Measurements from ENCODE around the gene PNP.

Gene PNP

DNA sequence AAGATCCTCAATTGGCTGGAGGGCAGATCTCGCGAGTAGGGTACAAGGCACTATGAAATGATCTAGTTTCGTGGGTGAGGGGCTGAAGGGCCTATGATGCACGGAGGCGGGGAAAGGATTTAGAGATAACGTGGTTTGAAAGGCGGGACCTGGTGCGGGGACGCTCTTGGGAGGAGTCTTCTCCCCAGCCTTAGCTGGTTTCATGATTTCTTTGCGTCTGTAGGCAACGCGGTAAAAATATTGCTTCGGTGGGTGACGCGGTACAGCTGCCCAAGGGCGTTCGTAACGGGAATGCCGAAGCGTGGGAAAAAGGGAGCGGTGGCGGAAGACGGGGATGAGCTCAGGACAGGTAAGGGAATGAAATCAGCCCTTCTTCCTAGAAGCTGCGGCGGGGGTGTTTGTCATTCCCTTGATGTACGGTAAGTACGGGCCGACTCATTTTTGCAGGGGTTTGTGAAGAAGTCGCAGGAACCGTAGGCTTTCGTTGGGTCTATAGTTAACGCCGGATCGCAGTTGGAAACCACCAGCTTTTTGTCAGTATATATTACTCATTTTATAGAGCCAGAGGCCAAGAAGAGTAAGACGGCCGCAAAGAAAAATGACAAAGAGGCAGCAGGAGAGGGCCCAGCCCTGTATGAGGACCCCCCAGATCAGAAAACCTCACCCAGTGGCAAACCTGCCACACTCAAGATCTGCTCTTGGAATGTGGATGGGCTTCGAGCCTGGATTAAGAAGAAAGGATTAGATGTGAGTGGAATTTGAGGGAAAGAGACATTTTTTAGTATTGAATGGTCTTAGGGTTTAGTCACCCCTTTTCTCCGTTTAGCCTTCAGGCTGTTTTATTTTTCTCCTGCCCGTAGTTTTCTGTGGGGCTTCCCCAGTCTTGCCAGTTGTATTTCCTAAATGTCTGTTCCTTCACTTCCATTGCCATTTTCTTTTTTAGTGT is 13.6 kb upstream of the PNP start:
- no peak for FAIRE-seq

DNA sequence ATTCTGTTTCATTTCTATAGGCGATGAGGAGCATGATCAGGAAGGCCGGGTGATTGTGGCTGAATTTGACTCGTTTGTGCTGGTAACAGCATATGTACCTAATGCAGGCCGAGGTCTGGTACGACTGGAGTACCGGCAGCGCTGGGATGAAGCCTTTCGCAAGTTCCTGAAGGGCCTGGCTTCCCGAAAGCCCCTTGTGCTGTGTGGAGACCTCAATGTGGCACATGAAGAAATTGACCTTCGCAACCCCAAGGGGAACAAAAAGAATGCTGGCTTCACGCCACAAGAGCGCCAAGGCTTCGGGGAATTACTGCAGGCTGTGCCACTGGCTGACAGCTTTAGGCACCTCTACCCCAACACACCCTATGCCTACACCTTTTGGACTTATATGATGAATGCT is 12.2 kb upstream of the PNP start:
- FAIRE-seq, result no peak

DNA sequence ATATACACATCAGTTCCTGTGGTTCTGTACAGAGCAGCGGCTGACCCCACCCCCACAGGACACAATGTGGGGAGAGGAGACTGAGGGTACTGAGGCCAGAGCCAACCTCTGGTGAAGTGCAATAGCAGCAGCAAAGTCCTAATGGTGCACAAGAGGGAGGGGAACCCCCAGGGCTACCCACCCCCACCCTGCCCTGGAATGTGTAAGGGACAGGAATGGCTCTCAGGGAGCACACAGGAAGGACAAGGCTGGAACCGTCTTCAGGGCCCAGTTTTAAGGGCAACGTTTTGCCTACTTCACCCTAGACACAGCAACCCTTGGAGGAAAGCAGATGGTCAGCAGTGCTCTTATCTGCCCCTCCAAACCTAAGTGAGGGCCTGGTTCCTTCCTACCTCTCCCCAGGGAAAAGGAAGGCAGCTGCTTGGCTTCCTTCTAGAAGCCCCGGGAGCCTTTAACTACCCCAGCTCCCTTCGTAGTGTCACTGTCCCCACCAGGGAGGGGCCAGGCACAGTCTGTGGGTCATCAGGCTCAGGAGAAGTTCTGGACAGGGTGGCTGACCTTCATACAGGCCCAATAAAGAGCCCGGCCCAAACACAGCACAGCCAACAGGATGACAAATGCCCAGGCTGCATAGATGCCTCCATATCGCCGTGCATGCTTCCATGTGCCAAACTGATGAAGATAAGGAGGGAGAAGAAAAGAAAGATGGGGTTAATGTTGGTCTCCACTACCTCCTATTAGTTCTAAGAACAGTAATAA is 11.0 kb upstream of the PNP start:
- FAIRE-seq, result no peak

DNA sequence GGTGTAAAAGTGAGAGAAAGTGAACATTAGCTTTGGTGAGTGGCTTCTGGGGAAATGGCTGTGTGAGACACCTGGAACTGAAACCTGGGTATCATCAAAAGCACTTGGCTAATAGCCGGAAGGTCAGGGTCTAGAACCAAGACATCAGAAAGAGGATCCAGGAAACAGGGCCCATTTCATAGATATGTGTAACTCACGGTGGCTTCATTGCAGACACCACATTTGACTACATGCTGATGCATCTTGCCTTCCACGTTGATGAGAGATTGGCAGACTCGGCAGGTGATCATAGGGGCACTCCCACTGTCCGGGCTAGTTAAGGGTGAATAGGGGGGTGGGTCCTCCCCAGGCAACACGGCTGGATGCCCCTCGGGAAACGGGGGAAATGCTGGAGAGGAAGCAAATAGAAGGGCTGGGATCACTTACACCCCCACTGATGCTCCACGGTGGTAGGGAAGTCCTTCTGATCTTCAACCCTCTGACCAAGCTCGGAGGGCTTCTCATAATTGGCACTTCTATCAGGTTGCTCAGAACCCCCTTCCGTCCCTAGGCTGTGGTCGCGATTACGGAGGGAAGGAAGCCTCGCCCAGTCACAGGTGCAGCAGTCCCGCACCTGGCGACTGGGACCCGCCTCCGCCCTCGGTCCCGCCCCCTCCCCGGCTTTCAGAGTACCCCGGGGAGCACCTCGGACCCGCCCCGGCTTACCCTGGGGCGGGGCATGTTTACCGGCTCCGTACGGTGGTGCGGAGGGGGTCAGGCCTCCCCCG is 8.6 kb upstream of the PNP start:
- no peak for FAIRE-seq

DNA sequence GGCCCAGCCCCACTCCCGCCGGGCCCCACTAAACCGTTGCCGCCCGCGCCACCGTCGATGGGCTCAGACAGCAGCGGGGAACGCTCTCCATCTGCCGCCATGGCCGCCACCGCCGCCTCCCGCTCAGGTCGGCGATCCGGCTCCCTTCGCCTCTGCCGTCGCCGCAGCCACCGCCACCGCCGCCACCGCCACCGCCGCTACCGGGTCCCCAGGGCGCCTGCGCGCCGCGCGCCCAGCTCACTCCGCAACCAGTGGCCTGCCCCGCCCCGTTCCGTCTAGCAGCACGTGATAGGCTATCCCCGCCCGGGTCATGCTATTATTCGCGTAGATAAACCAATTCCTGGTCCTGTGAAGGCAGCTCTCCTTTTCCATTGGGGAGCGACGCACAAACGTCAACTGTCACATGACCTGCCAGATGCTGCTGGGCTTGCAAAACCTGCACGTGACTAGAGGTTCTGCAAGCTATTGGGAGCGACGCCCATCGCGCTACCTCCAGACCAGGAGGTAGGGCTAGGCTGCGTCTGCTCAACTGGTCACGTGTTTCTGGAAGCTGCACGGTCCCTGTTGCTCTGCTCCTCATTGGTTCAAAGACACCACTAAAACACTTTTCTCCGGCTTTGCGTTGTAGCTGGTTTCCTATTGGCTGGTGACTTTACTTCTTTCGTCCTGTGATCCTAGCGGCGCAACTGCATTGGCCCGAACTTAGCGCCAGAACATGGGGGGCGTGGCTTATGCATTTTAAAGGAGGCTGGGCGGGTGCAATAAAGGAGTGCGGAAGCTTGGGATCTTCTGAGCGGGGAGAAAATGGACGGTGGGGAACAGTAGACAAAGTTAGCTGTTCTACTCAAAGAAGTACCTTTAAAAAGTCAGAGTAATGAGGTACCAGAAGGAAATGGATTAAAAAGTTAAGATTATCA is 7.7 kb upstream of the PNP start, which contains the start of gene PIP4P1:
TSS of gene PIP4P1 (minus strand) at position 210 of the 917 bp plus-strand sequence. CDS start at position 101, 109 bp downstream.
- peak; percentile 98 for FAIRE-seq

DNA sequence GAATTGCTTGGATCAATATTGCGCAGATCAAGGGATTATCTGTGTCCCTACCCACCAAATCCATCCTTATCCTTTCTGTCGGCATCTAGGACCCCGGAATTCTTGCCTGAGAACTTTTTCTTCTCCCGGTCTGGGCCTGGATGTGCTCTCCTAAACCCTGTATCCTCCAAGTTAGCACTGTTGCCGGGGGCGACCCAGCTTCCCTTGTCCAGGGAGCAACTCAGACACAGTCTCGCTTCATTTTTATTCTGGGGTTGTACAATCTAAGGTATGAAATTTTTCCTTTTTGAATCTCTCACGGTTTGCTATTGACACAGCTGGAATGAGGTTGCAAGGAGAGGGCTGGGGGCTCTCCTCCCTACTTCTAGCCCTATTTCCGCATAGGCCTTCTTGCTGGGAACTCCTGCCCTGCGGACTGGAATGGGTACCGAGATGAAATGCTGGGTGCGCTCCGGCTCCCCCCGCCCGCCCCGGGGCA is 403 bp upstream of the PNP start:
- no peak for FAIRE-seq

DNA sequence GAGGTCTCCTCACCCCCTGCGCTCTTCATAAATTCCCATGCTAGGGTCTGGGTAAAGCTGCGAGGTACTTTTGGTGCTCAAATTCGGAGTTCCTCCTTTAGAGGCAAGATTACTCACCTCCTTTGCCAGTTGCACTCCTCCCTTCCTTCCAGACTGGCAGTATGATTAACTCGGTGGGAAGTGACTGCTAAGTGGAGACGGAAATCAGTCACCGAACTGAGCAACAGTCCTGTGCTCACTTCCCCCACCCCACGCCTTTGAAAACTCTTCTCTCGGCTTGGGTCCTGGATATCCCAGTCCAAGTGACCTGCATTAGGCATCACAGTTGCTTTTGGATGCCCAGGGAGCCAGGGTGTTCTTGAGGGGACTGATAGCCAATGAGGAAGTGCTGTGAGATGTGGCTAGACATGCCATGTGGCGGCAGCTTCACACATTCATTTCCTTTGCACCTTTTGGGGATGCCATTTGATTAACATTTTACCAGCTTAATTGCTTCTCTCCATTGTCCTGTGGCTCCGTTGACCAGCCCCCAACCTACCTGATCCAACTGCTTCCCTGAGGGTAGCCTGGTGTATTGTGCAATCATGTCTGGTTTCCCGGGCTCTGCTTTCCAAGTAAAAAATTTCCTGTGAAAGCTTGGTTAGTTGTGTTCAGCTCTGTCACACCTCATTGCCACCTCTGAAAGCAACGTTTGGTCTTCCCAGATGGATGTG is 840 bp downstream of the PNP start:
- FAIRE-seq, result no peak

DNA sequence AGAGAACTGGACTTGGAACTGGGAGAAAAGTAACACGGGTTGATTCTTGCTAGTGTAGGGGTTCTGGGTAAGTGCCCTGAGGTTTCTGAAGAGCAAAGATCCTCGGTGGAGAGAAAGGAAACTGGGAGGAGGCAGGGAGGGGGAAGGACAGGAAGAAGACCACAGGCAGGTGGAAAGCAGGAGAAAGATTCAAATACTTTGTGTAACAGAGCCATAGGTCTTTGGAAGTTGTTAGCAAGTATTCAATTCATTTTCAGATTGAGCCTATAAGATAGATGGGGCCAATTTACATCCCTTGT is 1.3 kb downstream of the PNP start:
- no peak for FAIRE-seq

DNA sequence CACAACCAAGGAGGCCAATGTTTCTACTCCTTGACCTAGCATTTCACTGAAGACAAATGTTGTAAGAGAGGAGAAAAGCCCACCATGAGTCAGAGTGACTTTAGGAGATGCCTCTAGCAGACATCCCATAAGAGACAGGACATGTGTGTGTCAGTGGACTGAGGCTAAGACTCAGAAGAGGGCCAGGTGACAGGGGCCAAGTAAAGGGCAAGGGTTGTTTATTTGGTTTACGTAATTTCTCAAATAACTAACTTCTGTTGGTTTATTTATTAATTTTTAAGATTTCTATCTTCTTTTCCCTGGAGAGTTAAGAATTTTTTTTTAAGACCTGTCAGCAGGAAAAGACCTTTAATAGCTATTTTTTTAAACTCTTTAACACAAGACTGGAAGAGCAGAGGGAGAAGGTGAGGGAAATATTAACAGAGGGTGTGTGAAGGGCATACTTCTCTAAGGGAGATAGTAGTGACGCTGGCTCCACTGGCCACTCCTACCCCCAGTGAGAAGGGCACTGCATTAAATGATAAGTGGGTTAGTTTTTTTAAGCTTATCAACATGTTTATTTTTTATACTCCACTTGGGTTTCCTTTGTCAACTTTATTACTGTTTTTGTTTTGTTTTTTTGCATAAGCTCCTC is 3.4 kb downstream of the PNP start:
- no peak for FAIRE-seq

DNA sequence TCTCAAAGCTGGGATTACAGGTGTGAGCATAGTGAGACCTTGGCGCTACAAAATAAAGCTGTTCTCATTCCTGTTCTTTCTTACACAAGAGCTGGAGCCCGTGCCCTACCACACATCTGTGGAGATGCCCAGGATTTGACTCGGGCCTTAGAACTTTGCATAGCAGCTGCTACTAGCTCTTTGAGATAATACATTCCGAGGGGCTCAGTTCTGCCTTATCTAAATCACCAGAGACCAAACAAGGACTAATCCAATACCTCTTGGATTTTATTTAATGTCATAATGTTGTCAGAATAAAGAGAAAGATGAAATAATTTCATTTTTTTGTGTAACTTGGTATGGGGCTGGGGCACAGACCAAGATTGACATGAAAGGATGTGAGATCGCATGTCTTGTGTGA is 7.6 kb downstream of the PNP start:
- FAIRE-seq, result no peak

DNA sequence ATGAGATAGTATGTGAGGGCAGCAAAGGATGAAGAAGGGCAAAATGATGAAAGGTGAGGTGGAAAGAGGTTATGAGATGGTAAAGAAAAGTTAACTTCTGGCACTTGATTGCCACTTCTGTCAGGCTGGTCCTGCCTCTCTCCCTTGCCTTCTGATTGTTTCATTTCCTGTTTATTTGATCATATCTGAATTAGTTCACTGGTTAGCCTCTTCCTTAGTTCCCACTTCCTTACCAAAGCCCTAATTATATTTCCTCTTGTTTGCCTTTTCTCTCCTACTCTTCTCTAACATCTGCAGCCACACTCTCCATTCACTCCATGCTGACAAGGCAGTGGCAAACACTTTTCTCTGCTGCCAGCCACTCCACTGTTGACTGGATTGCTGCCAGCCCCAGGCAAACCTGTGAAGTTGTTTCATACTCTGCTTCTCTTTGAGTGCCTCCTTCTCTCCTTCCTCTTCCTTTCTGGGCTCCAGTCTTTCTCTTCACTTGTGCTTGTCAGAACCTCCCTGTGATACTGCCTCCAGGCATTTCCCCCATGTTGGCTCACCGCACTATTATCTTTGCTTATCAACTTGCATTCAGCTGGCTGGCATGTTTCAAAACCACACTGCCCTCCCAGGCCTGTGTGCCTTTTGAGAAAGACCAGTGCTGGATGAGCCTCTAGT is 8.1 kb downstream of the PNP start:
- FAIRE-seq, result no peak

DNA sequence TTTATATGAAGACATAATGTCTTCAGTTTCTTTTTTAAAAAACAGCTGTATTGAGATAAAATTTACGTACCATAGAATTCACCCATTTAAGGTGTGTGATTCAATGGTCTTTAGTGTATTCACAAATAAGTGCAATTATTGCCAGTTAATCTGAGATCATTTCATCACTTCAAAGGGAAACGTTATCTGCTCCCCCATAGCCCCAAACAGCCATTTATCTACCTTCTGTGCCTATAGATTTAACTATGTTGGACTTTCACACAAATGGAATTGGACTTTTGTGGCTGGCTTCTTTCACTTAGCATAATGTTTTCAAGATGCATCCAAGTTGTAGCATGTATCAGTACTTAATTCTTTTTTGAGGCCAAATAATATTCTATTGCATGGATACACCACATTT is 9.7 kb downstream of the PNP start:
- FAIRE-seq, result no peak

DNA sequence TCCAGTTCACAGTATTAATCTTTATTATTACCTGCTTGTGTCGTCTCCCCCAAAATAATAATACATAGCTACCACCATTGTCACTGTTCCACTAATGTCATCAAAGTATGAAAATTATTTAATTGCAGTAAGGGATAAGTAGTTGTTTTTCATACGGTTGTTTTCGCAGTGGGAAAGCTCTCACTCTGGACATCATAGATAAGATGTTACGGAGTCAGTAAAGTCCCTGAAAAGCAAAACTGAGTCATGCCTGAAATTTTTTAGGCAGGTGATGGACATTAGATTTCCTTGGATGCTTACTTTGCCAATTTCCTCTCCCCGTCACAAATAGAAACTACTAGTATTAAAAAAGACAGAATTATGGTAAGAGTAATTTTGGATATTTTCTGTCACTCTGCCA is 13.2 kb downstream of the PNP start:
- no peak for FAIRE-seq

DNA sequence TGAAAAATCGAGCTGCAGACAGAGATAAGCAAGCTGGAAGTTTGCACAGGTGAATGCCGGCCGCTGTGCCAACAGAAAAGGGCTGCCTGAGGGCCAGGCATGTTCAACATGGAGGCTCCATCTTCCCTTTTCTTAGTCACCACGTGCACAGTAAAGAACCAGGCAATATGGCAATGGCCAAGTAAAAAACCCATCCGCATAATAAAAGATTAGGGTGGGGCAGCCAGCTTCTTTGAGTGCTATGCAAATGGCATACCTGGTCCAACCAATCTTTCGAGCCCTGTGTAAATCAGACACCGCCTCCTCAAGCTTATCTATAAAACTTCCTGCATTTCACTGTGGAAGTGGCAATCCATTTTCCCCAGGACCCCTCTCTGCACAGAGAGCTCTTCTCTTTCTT is 16.7 kb downstream of the PNP start:
- FAIRE-seq, result no peak

DNA sequence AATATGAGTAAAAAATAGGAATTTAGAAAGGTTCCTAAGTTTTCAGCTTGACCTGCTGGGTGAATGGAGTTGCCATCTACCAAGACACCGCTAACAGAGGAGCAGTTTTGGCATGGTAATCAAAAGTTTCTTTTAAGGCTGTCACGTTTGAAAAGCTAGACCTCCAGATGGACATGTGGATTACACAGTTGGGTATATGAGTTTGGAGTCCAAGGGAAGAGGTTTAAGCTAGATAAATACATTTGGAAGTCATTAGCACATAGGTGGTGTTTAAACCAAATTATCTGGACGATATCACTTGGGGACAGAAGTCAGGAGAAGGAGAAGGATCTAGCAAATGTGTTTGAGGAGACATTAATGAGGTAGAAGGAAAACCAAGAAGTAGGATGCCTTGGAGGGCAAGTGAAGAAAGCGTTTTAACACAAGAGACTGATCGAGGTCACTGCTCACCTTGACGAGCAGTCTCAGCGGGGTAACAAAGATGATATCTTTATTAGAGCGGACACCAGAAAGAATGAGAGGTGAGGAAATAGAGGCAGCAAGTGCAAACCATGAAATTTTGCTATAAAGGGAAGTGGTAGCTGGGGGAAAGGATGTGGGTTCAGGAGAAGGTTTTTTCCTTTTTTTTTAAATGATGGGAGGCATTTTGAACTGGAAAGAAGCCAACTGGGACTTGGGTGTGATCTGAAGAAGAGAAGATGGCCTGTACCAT is 17.6 kb downstream of the PNP start:
- FAIRE-seq, result no peak

DNA sequence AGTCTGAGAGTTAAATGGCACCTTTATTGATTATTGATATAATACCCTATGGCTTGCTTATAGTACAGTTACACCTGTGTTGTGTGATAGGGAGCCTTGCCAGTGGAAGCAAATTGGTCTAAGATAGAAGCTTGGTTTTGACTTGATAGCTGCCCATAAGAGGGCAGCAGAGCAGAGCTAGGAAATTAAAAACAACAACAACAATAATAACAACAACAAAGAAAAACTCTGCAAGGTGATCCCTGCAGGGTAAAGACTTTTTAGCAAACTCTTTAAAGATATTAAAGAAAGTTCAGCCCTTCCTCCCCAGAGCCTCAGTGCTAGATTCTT is 18.2 kb downstream of the PNP start:
- no peak for FAIRE-seq

DNA sequence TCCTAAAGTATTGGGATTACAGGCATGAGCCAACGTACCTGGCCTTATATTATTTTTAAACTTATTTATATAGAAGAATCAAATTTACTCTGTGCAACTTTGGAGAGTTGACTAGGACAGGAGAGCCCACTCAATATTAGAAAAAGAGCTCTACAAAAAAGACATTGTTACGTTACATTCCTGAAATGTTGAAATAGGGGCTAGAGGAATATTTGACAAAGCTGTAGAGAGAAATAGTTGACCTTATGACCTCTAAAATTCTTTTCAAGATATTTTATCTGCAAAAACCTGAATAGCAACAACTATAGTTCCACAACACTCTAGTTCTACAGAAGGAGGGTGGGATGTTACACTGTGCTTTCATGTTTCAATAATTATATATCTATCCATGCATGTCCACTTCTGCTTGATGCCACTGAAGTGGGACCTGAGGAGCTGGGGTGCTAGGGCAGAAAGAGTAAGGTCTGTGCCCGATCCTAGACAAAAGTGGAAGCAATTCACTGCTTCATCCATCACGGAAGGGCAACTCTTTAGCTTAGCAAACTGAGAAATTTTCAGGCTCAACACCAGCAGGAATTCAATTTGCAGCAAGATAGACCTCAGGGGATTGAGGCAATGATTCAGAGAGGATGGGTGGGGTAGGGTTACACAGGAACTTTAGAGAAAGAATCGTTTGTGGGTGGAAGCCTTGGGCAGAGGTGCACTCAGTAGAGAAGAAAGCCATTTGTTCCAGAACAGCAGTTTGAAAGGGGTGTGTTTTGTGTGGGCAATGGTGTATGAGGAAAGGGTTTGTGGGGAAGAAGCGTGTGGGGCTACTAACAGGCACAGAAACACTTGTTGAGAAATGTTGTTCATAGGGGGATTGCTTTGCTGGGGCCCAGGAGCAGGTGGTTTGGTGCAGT is 20.1 kb downstream of the PNP start:
- no peak for FAIRE-seq

DNA sequence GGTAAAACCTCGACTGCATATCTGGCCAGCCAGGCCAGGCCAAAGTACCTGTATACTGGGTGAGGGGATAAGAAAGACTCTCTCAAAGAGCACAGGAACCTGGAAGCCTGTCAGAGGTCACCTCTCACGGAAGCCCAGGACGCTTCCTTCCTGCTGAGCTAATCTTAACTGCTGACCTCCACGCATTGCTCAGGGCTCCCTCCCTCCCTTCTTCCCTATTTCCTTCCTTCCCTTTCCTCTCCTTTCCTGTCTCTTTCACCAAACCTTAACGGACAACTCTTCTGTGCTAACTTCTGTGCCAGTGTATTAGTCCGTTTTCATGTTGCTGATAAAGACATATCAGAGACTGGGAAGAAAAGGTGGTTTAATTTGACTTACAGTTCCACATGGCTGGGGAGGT is 21.4 kb downstream of the PNP start:
- no peak for FAIRE-seq

DNA sequence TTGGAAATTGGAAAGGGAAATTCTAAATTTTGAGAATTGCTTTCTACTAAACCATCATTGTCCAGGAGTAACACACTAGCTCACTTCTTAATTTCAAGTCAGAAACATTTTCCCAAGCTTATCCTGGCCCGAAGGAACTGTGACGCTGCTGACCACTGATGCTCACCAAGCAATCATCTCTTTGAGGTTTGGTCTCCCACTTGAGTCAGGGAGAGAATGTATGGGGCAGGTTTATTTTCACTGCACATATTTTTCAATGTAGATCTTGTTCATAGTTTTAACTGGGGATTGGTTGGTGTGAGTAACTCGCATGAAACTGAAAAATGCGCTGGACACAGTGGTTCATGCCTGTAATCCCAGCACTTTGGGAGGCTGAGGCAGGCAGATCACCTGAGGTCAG is 23.3 kb downstream of the PNP start:
- no peak for FAIRE-seq
